Activated CD8-positive, alpha-beta T cell treated with anti-CD3 and anti-CD28 coated beads for 36 hours (primary cell): Measurements from ENCODE around the gene DDX54. TPM values are rescaled to one million over a fixed set of nuclear protein-coding genes. Genes with fewer than 3 reads are reported as not detected.

Source experiments
- ATAC-seq: fragments of 200-7000 bp; cut with Tn5 transposase; one replicate; pipeline ENCODE4 v1.10.0; 2021; ENCODE audit warnings: mild to moderate bottlenecking, moderate library complexity
- CTCF ChIA-PET: fragments of 350-600 bp; sonication (Branson Sonifier 250); formaldehyde crosslinking; loops from one replicate; lab custom pipeline; 2021; ENCODE audit warnings: antibody characterized with exemption; lab: Charles Lee
- POLR2A ChIA-PET: fragments of 350-600 bp; sonication (Branson Sonifier 250); formaldehyde crosslinking; loops from one replicate; lab custom pipeline; 2021; ENCODE audit warnings: antibody characterized with exemption; lab: Charles Lee
- DNase-seq: peaks from one replicate; pipeline ENCODE4 v3.0.0-alpha.2; 2020
- H3K27ac Mint-ChIP-seq: one replicate; pipeline ENCODE4 v1.8.0; 2021; ENCODE audit warnings: mild to moderate bottlenecking, mixed read lengths
- H3K27me3 Mint-ChIP-seq: one replicate; pipeline ENCODE4 v1.8.0; 2021; ENCODE audit warnings: mixed read lengths
- H3K36me3 Mint-ChIP-seq: one replicate; pipeline ENCODE4 v1.8.0; 2021; ENCODE audit warnings: low read depth, mixed read lengths
- H3K4me1 Mint-ChIP-seq: one replicate; pipeline ENCODE4 v1.8.0; 2021; ENCODE audit warnings: low read depth, mixed read lengths
- H3K4me3 Mint-ChIP-seq: one replicate; pipeline ENCODE4 v1.8.0; 2021; ENCODE audit warnings: mild to moderate bottlenecking, moderate library complexity, mixed read lengths
- H3K9me3 Mint-ChIP-seq: one replicate; pipeline ENCODE4 v1.8.0; 2021; ENCODE audit warnings: mixed read lengths
- CTCF ChIP-seq: fragments of 200-600 bp; IDR thresholded peaks from one replicate; pipeline ENCODE4 v1.8.0; 2022; ENCODE audit warnings: antibody characterized with exemption, mild to moderate bottlenecking
- intact Hi-C: fragments of 100-400 bp; cut with micrococcal nuclease; formaldehyde crosslinking; loops from one replicate; pipeline ENCODE4 v1.10.0; 2022
- microRNA-seq: library from miRNA; unstranded; fragments of <30 nt; microRNA quantifications from one replicate; pipeline ENCODE4 v1.2.0, GENCODE V29; 2022; ENCODE audit warnings: borderline microRNAs expressed, borderline replicate concordance
- total RNA-seq, 2 experiments: library from RNA; stranded (reverse); gene quantifications; one replicate each; pipeline ENCODE4 v1.2.3, GENCODE V29; 2021

DDX54 gene
- total RNA-seq, 2 experiments from 2014 or later, result 112 to 133 TPM

GRCh38 chr12:113109872-113110599, 75.2 kb downstream of the DDX54 start:
- Mint-ChIP-seq H3K4me1 (peaks cover 10% of the 10 kb centered on the region), H3K27me3 (no peaks in the 10 kb centered on the region), H3K27ac (no peak overlapping the region), H3K9me3 (no peaks in the 10 kb centered on the region), H3K36me3 (no peaks in the 10 kb centered on the region), H3K4me3 (no peak overlapping the region)
- ATAC-seq, result peak; percentile 26
- intact Hi-C loops, result no loop called here
- ChIA-PET CTCF (interaction anchor here (0.9 to 2.0 kb wide), 5 partner anchors 12 to 65 kb away, joined by 3 to 10 read pairs (median 3); no protein-coding TSS in a partner anchor), POLR2A (no interaction called here)
- TF ChIP-seq CTCF, result no peak
- DNase-seq, result no peak

GRCh38 chr12:113109360-113109759, 75.9 kb downstream of the DDX54 start:
- no peaks in the 10 kb centered on the region for H3K9me3 Mint-ChIP-seq
- POLR2A ChIA-PET, result no interaction called here
- peaks cover 10% of the 10 kb centered on the region for H3K4me1 Mint-ChIP-seq
- ATAC-seq (no peak), DNase-seq (no peak)
- no peak overlapping the region for H3K27ac Mint-ChIP-seq
- no peaks in the 10 kb centered on the region for H3K36me3 Mint-ChIP-seq
- H3K4me3 Mint-ChIP-seq, result no peak overlapping the region
- CTCF ChIA-PET, result interaction anchor here (0.9 to 2.0 kb wide), 3 partner anchors 11 to 66 kb away, joined by 3 to 10 read pairs (median 4); no protein-coding TSS in a partner anchor
- intact Hi-C loops, result no loop called here
- no peaks in the 10 kb centered on the region for H3K27me3 Mint-ChIP-seq
- no peak for TF ChIP-seq CTCF

- intact Hi-C loops, result no loop called here
- no peak for TF ChIP-seq CTCF
- Mint-ChIP-seq H3K36me3 (no peaks in the 10 kb centered on the region), H3K9me3 (no peaks in the 10 kb centered on the region), H3K4me1 (peaks cover 18% of the 10 kb centered on the region), H3K4me3 (no peak overlapping the region), H3K27me3 (no peaks in the 10 kb centered on the region), H3K27ac (no peak overlapping the region)
- DNase-seq (no peak), ATAC-seq (no peak)
- ChIA-PET POLR2A (no interaction called here), CTCF (no interaction called here)
Observed at GRCh38 chr12:113108308-113108707, 77.0 kb downstream of the DDX54 start.

Small RNAs within 50 kb of the gene (microRNA-seq; reads per million reads assigned to microRNA genes)
- 0.91 reads per million for gene MIR7106

Other genes starting within 250 kb of the DDX54 start
- gene OAS3, start 247.0 kb downstream of the DDX54 start, total RNA-seq, result 10 to 100 TPM; 21.4 to 22.2 TPM
- 100 to 1,000 TPM in 1 of 2 experiments, 10 to 100 TPM in 1; 95.7 to 104 TPM for gene OAS2, start 207.0 kb downstream of the DDX54 start, total RNA-seq
- gene DTX1, start 128.7 kb downstream of the DDX54 start, total RNA-seq, result 1 to 10 TPM; 2.9 to 3.4 TPM
- gene RASAL1, start 49.7 kb downstream of the DDX54 start, total RNA-seq, result 10 to 100 TPM in 1 of 2 experiments, 1 to 10 TPM in 1; 9.8 to 12.4 TPM
- gene CFAP73, start 35.8 kb downstream of the DDX54 start, total RNA-seq, result 1 to 10 TPM; 1.7 to 1.9 TPM
- gene RITA1, start 243 bp upstream of the DDX54 start, total RNA-seq, result 10 to 100 TPM; 18.5 to 19.1 TPM
- gene TPCN1, start 36.0 kb upstream of the DDX54 start, total RNA-seq, result 10 to 100 TPM; 29.9 to 33.5 TPM
- gene SLC8B1, start 149.6 kb upstream of the DDX54 start, total RNA-seq, result 10 to 100 TPM; 13.4 to 18.9 TPM
- 10 to 100 TPM; 13.5 to 13.9 TPM for gene PLBD2, start 173.1 kb upstream of the DDX54 start, total RNA-seq
- not detected for gene SDS, start 218.4 kb upstream of the DDX54 start, total RNA-seq
- not detected for gene SDSL, start 236.9 kb upstream of the DDX54 start, total RNA-seq